Left forelimb (tissue), 1 donor: ENCODE data around the gene ECE1.

ENCODE experiments used
- DNase-seq: peaks from one replicate; pipeline ENCODE4 v3.0.0-alpha.2; 2018; ENCODE audit warnings: low spot score

Gene ECE1

DNA sequence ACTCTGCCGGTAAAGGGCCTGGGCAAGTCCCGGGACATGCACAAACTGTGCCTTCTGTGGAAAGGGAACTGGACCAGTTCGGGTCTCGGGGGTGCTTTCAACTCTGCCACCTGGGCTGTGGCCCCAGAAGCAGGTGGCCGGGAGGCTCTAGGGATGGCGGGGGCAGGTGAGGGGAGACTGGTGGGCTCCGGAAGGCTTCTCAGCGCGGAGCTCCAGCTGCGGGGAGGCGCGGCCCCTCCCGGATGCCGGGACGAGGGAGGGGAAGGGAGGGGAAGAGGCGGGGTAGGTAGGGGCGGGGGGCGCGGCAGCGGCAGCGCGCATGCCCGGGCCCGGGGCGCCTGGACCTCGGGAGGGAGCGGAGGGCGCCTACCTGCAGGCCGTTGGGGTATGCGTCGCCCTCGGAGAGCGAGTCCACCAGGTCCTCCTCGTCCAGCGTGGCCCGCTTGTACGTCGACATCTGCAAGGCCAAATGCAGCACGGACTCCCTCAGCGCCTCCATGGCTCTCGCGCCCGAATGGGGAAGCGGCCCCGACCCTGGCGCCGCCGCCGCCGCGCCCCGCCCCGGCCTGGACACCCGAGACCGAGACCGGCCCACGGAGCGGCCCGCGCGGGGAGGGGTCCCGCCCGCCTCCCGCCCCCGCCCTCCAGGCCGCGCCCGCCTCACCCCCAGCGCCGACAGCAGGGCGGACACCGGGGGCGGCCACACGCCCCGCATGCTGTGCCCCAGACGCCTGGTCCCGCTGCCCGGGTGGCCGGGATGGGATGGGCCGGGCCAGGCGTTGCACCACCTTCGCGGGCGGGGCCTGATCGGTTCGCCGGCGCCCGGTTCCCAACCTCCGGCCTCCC, at the start of gene ECE1:
Gene ECE1, minus strand, starts transcription at position 764 of the 846 bp plus-strand sequence. Its CDS starts 49 bp downstream, at position 715.
- DNase-seq, result no peak

DNA sequence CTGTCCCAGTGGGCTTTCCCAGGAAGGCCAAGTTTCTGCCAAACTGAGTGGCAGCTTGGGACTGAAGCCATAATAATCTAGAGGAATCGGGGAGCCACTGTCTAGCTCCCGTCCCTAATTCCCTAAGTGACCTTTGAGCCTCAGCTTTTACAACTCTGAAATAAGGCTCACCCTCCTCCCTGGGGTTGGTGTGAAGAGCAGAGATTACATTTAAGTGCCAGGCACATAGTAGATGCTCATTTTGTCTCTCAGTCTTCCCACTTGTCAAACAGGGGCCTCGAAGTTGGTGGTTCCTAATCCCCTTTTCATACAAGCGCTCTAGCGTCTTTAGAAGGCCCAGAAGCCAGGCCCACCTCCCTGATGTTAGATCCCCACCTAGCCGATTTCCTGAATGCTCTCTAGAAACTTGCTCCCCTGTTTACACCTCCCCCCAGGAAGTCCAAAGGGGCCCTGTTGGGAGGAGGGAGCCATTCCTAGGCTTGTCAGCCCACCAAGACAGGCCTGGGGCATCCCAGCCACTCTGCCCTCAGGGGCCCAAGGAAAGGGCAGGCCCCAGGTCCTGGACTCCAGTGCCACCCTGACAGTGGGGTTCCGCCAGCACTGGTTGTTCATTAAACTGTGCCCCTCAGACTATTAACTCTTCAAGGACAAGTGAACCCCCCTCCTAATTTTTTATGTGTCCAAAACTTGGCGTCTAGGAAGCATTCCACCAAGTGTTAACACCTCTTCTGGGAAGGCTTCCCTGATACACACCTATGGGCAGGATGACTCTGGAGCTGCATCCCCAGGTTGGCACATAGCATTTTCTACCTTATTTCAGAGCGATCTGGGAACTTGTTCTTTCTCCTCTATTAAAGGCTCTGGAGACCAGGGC, 49.3 kb upstream of the ECE1 start:
- DNase-seq, result no peak

DNA sequence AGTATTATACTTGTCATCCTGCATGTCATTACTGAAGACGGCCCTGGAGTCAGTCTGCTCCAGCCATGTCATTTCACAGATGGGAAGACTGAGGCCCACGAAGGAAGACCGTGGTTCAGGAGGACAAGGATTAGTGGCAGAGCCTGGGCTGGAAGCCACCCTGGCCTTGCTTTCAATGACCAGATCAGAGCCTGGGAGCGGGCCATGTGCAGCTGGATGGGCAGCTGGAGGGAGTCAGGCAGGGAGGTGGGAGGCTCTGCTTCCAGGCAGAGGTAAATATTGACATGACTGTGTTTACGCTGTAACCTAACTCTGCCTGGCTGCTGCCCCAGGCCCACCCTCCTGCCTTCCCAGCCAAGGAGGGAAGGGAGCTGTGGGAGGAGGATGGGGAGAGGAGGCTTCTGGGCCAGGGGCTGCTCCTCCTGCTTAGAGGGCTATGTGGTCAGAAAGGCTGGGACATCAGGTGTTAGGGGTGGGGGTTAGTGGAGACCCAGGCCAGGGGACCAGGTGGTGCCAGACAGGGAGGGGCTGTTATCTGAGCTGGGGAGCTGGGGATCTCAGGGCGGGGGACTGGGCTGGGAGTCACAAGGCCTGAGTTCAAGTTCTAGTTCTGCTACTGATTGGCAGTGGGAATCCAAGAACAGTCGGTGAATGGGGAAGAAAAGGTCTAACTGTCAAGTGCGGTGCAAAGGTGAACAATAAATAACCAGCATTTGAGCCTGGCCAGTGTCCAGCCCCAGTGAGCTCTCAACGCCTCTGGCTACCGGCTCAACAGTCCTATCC, 48.5 kb upstream of the ECE1 start:
- DNase-seq, result peak; percentile 85

- DNase-seq, result peak; percentile 75
These were observed 47.8 kb upstream of the ECE1 start for GRCh38 chr1:21337928-21338572.

DNA sequence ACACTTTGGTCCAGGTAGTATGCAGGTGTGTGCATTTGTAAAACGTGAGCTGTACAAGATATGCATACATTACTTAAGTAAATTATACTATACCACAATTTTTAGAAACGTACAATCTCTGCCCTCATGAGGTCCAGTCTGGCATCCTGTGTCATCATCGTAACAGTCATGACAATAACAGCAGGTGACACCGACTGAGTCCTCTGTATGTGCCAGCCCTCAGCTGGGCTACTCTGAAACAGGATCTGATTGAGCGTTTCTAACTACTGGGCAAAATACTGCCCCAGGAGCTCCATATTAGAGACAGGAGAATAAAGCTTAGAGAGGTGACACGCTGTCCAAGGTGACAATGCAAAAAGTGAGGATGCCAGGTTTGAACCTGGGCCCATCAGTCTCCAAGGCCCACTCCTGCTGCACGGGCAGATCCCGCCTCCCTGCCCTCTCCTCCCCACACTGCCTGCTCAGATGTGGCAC, 47.2 kb upstream of the ECE1 start:
- no peak for DNase-seq

GRCh38 chr1:21337010-21337437, 46.8 kb upstream of the ECE1 start:
- no peak for DNase-seq

DNA sequence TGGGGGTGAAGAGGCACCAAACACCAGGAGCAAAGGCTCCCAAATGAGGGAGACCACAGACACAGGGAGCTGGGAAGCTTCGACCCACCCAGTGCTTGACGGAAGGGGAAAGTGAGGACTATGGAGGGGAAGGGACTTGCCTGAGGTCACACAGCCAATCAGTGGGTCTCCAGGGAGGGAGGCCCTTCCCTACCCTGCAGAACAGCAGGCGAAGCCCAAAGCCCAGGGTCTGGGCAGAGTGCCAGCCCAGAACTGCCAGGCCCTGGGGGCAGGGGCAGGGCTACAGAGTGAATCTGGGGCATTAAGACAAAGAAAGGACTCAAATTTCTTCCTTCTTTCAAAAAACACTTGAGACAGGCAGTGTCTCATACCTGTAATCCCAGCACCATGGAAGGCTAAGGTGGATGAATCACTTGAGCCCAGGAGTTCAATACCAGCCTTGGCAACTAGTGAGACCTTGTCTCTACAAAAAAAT, 45.5 kb upstream of the ECE1 start:
- no peak for DNase-seq

GRCh38 chr1:21335088-21335691, 44.9 kb upstream of the ECE1 start:
- DNase-seq, result no peak

DNA sequence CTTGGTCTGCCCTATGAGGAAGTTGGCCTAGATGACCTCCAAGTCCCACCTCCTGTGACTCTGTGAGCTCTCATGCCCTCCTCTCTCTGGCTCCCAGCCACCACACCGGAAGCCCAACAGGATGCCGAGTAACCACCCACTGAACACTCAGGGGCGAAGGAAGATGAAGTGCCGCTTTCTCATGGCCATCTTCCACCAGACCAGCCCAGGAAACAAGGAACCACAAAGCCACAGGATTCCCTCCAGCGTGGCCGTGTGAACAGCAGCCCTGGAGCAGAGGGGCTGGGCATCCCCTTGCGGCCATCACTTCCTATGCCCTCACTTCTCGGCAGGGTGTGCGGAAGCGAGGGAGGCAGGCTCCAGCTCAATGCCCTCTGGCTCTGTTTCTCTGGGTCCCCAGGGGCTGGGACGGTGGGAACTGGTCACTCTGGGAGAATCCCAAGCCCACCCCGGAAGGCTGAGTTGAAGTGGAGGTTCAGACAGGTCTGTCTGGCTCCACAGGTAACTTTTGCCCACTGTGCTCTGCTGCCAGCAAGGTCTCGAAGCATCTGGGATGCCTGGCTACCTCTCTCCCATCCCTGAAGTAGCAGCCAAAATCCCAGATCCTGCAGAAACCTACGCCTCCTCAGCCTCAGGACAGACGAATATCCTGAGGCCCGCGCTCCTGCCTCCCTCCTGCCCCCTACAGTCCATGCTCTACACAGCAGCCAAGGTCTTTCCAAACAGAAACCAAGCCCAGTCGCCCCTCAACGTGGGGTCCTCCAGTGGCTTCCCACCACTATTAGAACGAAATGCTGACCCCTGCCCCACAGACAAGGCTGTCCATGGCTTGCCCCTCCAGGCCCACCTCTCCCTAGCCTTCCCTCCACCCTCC, 44.2 kb upstream of the ECE1 start:
- DNase-seq, result no peak

DNA sequence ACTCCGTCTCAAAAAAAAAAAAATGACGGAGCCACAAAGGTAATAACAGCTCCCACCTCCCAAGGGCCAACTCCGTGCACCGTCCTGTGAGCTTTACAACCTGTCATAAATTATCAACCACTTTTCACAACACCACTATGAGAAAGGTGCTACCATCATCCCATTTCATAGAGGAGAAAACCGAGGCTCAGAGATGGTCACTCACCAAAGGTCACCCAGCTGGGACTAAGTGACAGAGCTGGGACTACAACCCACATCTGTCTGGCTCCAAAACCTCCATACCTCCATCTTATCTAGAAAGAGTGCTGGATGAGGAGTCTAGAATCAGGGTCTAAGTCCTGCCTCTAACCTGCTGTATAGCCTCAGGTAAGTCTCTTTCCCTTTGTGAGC, 43.6 kb upstream of the ECE1 start:
- DNase-seq, result no peak

- no peak for DNase-seq
These were observed 42.5 kb upstream of the ECE1 start for GRCh38 chr1:21332554-21333311.

DNA sequence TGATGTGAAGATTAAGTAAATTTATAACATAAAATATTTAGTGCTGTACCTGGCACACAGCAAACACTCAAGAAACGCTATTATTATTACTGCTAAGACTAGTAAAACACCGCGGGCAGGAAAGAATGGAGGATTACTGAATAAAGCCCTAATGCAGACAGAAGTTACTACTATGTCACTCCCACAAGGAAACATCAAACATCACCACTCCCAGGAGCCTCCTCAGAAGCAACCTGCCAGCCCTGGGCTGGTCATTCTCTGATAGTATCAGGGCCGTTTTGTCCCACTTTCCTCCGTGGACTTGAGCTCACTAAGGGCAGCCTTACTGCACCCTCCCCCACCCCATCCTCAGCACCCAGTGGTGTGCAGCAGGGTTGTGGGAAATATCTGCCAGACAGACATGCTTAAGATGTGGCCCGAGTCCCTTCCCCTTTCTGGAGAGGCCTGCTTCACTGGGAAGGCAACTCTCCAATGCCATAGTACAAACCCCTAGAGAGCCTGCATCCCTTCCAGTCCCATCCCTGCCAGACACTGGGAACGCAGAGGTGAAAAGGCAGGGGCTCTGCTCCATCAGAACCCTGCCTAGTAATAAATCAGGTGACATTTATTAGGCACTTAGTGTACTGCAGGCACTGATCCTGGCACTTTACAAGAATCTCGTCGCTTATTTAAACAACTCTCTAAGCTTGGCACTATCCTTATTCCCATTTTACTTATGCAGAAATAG, 41.7 kb upstream of the ECE1 start:
- no peak for DNase-seq

GRCh38 chr1:21330544-21330943, 40.3 kb upstream of the ECE1 start:
- DNase-seq, result no peak

DNA sequence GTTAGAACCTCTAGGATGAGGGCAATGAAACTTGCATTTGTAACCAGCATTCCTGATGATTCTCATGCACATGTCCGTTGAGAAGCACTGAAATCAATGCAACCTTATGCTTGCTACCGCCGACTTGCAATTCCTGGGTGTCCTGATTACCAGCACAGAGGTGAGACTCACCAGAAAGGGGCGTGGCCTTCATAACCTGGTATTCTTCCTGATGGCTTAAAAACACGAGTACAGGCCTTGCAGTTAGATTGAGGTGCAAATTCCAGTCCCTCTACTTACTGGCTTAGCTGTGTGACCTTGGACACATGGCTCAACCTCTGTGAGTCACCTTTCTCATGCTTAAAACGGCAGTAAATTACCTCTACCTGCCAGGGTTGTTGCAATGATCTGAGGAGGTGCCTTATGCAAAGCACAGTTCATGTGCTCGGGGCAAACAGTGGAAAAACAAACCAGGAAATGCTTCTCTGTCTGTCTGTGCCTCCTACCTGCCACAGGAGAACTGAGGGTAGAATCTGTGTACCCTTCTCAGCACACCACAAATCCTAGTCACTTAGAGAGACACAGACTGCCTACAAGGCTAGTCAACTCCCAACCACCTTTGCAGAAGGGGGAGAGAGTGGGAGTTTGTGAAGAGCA, 39.1 kb upstream of the ECE1 start:
- no peak for DNase-seq

GRCh38 chr1:21327566-21328323, 37.5 kb upstream of the ECE1 start:
- DNase-seq, result no peak

GRCh38 chr1:21326861-21327344, 36.6 kb upstream of the ECE1 start:
- DNase-seq, result no peak

DNA sequence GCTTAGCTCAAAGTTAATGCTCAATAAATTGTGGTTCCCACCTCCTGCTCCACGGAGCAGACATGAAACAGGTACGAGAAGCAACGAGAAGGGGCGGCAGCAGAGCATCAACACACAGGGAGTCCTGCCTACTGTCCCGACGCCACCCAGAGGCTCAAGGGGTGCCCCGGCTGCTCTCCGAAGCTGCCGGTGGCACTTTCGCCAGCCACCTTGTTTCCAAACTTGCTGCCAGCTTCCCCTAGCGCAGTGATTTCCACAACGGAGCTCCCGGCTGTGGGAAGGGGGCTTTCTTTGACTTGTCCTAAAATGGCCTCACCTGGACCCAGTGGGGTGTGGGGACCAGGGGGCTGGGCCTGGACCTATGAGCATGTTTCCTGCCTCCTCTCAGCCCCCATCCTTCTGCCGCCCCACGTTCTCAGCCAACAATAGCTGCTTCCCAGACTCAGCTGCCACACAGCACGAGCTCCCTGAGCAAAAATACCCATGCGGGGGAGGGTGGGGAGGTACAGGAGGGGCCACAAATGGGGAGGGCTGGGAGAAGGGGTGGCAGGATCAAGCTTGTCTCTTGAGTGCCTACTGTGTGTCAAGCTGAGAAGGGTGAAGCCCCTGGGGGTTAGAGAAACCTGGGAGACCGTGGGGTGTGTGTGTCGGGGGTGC, 35.6 kb upstream of the ECE1 start:
- DNase-seq, result no peak
